Measurements from ENCODE around the gene AQP3.

GRCh38 chr9:33461492-33461891 is 14.1 kb upstream of the AQP3 start:
- TF ChIP-seq, protein P1, sequence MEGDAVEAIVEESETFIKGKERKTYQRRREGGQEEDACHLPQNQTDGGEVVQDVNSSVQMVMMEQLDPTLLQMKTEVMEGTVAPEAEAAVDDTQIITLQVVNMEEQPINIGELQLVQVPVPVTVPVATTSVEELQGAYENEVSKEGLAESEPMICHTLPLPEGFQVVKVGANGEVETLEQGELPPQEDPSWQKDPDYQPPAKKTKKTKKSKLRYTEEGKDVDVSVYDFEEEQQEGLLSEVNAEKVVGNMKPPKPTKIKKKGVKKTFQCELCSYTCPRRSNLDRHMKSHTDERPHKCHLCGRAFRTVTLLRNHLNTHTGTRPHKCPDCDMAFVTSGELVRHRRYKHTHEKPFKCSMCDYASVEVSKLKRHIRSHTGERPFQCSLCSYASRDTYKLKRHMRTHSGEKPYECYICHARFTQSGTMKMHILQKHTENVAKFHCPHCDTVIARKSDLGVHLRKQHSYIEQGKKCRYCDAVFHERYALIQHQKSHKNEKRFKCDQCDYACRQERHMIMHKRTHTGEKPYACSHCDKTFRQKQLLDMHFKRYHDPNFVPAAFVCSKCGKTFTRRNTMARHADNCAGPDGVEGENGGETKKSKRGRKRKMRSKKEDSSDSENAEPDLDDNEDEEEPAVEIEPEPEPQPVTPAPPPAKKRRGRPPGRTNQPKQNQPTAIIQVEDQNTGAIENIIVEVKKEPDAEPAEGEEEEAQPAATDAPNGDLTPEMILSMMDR (IDR thresholded peaks at IDR 0.05; ENCODE audit: low read length): no peak
- TF ChIP-seq EZH2 (IDR thresholded peaks at IDR 0.05; ENCODE audit: borderline replicate concordance, low read length): no peak

Measured in OCI-LY1 (cell line).